NCI-H2196 treated with DMSO at 0.1 percent for 48 hours (cell line): ENCODE results near the gene TNPO3.
"Not testable (repeated sequence)": the region's sequence is repeated elsewhere in the genome, so short reads cannot be mapped to it uniquely, and the experiment has no call there.

Experiments used
- DNase-seq: peaks from one replicate; lab custom pipeline; 2025; ENCODE audit not compliant: unreplicated experiment; lab: John Stamatoyannopoulos, UW

TNPO3 gene

DNA sequence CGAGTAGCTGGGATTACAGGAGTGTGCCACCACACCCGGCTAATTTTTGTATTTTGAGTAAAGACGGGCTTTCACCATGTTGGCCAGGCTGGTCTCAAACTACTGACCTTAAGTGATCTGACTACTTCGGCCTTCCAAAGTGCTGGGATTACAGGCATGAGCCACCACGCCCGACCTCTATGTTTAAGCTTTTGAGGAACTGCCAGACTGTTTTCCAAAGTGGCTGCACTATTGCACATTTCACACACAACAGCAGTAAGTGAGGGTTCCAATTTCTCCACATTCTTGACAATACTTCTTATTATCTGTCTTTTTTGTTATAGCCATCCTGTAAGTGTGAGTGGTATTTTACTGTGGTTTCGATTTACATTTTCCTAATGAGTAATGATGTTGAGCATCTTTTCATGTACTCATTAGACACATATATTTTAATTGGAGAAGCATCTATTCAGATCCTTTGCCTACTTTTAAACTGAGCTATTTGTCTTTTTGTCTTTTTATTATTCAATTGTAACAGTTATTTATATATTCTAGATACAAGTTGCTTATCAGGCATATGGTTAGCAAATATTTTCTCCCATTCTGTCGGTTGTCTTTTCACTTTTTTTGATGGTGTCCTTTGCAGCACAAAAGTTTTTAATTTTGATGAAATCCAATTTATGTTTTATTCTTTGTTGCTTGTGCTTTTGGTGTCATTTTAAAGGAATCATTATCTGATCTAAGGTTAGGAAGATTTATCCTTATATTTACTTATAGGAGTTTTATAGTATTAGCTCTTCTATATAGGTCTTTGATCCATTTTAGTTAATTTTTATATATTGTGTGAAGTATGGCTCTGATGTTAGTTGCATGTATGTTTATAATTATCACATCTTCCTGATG, 130.0 kb downstream of the TNPO3 start:
- DNase-seq = no peak

DNA sequence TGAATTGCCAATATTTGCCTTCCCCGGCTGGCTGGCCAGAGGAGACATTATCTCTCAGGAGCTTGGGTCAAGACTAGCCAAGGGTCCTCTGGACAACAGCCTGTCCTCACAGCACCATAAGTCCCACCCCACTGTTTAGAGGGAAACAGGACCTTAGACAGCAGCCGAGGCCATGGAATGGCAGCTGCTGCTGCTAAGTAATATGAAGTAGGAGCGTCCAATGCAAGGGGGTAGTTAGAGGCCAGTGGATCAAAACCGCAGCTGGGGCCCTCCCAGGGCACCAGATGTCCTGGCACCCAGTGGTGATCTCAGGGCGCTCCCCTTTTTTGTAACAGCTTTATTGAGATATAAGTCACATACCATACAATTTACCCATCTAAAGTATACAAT, 131.5 kb downstream of the TNPO3 start:
- no peak for DNase-seq

- DNase-seq = no peak
Observed at GRCh38 chr7:128922496-128923410, 132.2 kb downstream of the TNPO3 start.

DNA sequence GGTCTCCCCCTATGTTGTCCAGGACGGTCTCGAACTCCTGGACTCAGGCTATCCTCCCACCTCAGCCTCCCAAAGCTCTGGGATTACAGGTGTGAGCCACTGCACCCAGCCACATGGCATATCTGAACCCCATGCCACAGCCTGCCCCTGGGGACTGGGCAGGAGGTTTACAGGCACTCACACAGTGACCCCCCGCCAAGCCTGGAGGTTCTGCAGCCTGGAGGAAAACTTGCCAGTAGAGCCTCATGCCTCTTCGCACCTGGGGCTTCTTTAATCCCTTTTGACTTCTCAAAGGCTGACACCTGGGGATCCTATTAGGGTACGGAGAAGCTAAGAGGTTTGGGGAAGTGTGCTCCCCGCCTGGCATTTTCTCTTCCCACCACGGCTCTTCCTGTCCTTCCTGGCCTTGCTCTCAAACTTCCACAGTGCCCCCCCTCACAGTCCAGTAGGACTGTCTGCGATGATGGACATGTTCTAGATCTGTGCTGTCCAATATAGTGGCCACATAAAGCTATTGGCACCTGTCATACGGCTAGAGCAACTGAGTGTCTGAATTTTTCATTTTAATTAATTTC, 133.0 kb downstream of the TNPO3 start:
- DNase-seq = no peak

- DNase-seq = no peak
Observed at GRCh38 chr7:128920913-128921582, 133.9 kb downstream of the TNPO3 start.

GRCh38 chr7:128919881-128920799, 134.8 kb downstream of the TNPO3 start:
- no peak for DNase-seq

- DNase-seq = no peak
Observed at GRCh38 chr7:128919241-128919640, 135.7 kb downstream of the TNPO3 start.

- no peak for DNase-seq
Observed at GRCh38 chr7:128918016-128918665, 136.8 kb downstream of the TNPO3 start.

- no peak for DNase-seq
Observed at GRCh38 chr7:128917122-128917521, 137.8 kb downstream of the TNPO3 start.

- no peak for DNase-seq
Observed at GRCh38 chr7:128916643-128916915, 138.3 kb downstream of the TNPO3 start.

DNA sequence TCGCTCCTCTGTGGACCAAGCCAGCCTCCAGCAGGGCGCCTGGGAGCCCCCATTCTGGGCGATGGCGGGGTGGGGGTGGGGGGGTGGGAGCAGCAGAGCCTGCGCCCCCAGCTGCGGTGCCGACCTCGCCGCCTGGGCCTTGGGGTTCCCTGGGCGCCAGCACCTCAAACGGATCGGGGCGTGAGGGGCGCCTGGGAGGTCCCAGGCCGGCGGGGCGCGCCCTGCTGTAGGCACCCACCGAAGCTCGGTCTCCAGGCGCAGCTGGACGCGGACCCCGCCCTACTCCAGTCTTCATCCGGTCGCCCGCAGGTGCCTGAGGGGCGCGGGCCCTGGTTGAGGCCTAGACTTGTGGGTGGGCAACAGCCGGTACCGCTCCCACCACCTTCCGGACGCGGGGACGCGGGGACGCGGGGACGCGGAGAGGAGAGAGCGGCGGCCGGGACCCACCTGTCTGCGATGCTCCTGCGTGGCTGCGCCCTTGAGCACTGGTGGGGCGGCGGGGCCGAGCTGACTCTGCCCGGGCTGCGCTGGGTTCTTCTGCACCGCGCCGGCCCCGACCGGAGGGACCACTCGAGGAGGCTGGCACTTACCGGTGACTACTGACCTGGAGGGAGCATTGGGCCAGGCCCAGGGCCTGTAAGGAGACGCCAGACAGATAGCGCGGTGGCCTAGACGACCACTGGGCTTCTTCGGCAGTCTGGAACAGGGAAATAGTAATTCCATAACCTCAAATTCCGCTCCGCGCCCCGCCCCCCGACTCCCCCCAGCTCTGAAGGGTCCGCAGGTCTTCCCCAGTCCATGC, 138.9 kb downstream of the TNPO3 start:
- no peak for DNase-seq

DNA sequence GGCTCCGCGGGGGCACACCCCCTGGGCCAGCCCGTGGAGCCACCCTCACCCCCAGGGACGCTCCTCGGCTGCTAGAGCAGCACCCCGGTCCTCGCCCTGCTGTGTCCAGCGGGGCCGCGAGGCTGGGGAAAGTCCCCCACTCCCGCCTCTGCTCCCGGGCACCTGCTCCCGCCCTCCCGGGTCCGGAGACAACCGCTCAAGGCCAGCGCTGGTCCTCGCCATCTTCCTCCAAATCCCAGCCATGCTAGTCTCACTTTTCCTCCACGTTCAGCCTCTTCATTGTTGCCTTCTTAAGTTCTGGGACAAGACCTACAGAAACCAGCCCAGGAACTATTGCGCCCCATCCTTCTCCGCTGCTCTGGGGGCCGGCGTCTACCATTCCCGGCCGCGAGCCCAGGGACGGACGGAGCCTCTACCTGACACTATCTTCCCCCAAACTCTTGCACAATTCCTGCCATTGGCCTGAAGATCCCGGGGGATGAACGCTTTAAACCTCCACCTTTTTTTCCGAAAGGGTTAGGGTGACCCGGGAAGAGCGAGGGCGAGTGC, 139.6 kb downstream of the TNPO3 start:
- DNase-seq = no peak

DNA sequence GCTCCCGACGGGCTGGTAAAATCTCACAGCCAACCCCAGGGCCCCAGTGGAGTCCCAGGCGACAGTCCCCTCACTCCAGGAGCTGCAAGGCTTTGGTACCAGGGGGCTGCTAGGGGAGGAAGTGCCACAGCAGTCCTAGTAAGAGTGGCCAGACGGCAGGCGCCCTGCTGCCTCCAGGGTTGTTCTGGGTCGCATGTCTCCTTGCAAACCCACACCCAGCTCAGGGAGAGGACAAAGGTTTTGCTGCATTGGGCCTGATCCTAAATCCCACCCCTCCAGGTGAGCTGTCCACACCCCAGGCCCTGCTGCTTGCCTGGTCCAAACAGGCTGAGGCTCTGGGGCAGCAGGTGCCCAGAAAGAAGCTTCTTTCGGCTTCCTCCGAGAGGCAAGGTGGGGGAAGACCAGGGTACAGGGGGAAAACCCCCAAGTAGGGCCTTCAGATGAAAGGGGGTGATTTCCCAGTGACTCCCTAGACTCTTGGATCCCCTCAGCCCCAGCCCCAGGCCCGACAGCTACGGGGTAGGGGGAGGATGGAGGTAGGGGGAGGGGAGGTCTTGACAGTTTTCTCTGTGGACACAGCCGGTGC, 140.3 kb downstream of the TNPO3 start:
- DNase-seq = no peak

- no peak for DNase-seq
Observed at GRCh38 chr7:128913870-128914565, 140.9 kb downstream of the TNPO3 start.

DNA sequence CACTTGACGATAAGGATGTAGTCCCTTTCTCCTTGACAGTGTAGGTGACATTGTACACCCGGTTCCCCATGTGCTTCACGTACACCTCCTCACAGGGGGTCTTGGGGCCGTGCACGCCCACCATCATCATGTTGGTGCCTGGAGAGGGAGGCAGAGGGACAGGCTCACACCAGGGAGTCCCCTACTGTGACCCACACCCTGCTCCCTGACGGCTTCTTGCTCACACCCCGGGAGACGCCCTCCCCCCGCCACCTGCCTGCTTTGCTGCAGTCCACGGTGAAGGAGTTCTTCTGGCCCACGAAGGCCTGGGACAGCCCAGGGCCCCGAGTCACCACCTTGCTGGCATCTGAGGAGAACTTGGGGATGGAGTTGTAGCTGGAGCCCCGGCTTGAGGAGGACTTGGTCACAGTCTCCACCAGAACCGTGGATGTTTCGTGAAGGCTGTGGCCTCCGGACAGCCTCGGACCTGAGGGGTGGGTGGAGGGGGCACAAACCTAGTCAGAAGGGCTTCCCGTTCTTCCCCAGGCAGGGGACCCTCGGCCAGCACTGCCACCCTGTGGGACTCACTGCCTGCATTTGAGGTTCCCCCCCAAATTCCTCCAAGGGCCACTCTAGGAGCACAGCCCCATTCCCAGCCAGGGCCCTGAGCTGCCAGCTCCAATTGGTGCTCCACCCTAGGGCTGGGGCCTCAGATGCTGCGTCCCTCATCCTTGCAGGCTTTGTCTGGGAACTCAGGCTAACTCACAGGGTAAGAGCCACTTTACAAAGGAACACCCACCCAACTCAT, 142.0 kb downstream of the TNPO3 start:
- DNase-seq = not testable (repeated sequence)

GRCh38 chr7:128912281-128912680, 142.6 kb downstream of the TNPO3 start:
- no peak for DNase-seq
